Heart right ventricle (tissue), 16 donors: ENCODE measurements around the gene YWHAB. TPM values are rescaled to one million over a fixed set of nuclear protein-coding genes. Genes with fewer than 3 reads are reported as not detected.

Experiments
- ATAC-seq, 8 donors: fragments of 200-7000 bp; cut with Tn5 transposase; one replicate each; pipeline ENCODE4 v1.9.1; 2020; ENCODE audit warnings: mild to moderate bottlenecking in 8 of 8, moderate library complexity in 8 of 8, moderate number of reproducible peaks in 1 of 8
- DNase-seq, 2 donors: peaks; one replicate each; pipeline ENCODE4 v3.0.0-alpha.2; 2020
- H3K27ac ChIP-seq, 10 donors: fragments of 200-600 bp; sonication (generic) in 2 of 10; one replicate each; pipeline versions ENCODE4 v1.5.0 to v1.8.0; 2020 to 2022; ENCODE audit warnings: mild to moderate bottlenecking in 3 of 10
- H3K27me3 ChIP-seq, 7 donors: fragments of 200-600 bp; one replicate each; pipeline ENCODE4 v1.8.0; 2021 to 2022; ENCODE audit warnings: mild to moderate bottlenecking in 2 of 7
- H3K36me3 ChIP-seq, 9 donors: fragments of 200-600 bp; sonication (generic) in 1 of 9; one replicate each; pipeline versions ENCODE4 v1.5.0 to v1.8.0; 2020 to 2022; ENCODE audit warnings: mild to moderate bottlenecking in 2 of 9
- H3K4me1 ChIP-seq, 9 donors: fragments of 200-600 bp; sonication (generic) in 1 of 9; one replicate each; pipeline versions ENCODE4 v1.5.0 to v1.8.0; 2020 to 2022; ENCODE audit warnings: mild to moderate bottlenecking in 4 of 9
- H3K4me3 ChIP-seq, 10 donors: fragments of 200-600 bp; sonication (generic) in 2 of 10; one replicate each; pipeline versions ENCODE4 v1.5.0 to v1.8.0; 2020 to 2022; ENCODE audit warnings: mild to moderate bottlenecking in 7 of 10, moderate library complexity in 2 of 10
- H3K9me3 ChIP-seq, 11 donors: fragments of 200-600 bp in 10 of 11; sonication (generic) in 2 of 11; one replicate each; pipeline versions ENCODE4 v1.5.0 to v1.8.0; 2013 to 2022; ENCODE audit warnings: mild to moderate bottlenecking in 2 of 11, control low read depth in 1 of 11, moderate library complexity in 1 of 11
- WGBS, 2 donors: extraction: QIAGEN DNeasy Blood & Tissue Kit; methylation state at CpG; one replicate each; pipeline ENCODE4 v1.1.7; 2013; ENCODE audit warnings: inconsistent platforms in 1 of 2; 5-methylcytosine and 5-hydroxymethylcytosine counted together
- intact Hi-C, 10 donors: fragments of 100-400 bp; cut with DNase I; formaldehyde crosslinking; loops; one replicate each; pipeline versions ENCODE4 v1.11.1 to v1.14.2; 2022
- polyA plus RNA-seq, 2 donors: library from polyadenylated mRNA; stranded (reverse); fragments of 200-250 nt; gene quantifications; one replicate each; pipeline ENCODE4 v1.2.3, GENCODE V29; 2013
- total RNA-seq, 10 donors: library from RNA; stranded (reverse); fragmentation: NEBNext Ultra II Directional in 3 of 10; extraction: Animal tissue kit (Norgen Biotek cat#: 25700) in 3 of 10; gene quantifications; one replicate each; pipeline versions ENCODE4 v1.2.1 to v1.2.4, GENCODE V29; 2021 to 2023
- TF ChIP-seq, protein P1 (sequence below), 9 donors: fragments of 200-600 bp; sonication (generic) in 2 of 9; IDR thresholded peaks; one replicate each; pipeline versions ENCODE4 v1.5.0 to v1.8.0; 2021 to 2022; ENCODE audit warnings: antibody characterized with exemption in 9 of 9, mild to moderate bottlenecking in 5 of 9, moderate library complexity in 1 of 9
- donor health status: Arrhythmogenic right ventricular cardiomyopathy.
- donor health status: ischemic (EF 13 %, LVEDD 7.1; RV severe dilation, severe dysfunction).
- donor health status: healthy with polysubstance abuse.
- donor health status: DM: no; HTN: yes; CAD: no.
- donor health status: DM: no; HTN: no; CAD: no.
- donor health status: ischemic (EF 25% LVEDD 6.9; RV normal size, moderate dysfunction).
- donor health status: ischemic (EF 25% LVEDD 5.7; RV mildly dilated, moderate dysfunction).
- donor health status: healthy.
- donor health status: DM: yes; HTN: yes; CAD: no.
- donor health status: Ischemic cardiomyopathy.
- donor health status: ischemic (EF 35%, LVEDD 5.7; RV mildly dilated, moderate dysfunction).
- donor health status: nonischemic (EF 11% LVEDD 7.7; RV severe dilation, severe dysfunction).
- donor health status: DM: yes; HTN: yes; CAD: no.
- donor health status: PGD.
- donor health status: ischemic (EF 29% LVEDD 5.4; RV normal size, mild dysfunction).
- donor health status: nonischemic (EF 23%, LVEDD 6.1; RV moderate dilation, normal function).

YWHAB gene
- total and polyA plus RNA-seq, 12 donors: 37.9 to 130 (median 114) TPM

DNA sequence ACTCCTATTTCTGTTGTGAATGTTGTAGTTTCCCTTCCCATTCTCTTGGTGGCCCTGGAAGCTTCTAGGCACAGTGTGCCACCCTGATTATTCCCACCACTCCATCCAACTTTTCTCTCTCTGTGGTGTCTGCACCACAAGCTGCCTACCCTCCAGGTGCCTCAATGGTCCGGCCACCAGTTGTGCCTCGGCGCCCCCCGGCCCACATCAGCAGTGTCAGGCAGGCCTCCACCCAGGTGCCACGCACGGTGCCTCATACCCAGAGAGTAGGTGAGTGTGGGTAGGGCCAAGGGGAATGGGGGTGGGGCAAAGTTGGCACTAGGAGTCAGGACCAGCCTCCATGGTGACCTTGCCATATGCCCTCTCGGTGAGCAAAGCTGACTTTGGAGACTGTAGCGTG lies 47.4 kb downstream of the YWHAB start:
- H3K36me3 ChIP-seq: peaks cover 0 to 47% (median 0%) of the 10 kb centered on the region in 9 donors
- DNase-seq (no peak), ATAC-seq (no peak)
- TF ChIP-seq, protein P1, sequence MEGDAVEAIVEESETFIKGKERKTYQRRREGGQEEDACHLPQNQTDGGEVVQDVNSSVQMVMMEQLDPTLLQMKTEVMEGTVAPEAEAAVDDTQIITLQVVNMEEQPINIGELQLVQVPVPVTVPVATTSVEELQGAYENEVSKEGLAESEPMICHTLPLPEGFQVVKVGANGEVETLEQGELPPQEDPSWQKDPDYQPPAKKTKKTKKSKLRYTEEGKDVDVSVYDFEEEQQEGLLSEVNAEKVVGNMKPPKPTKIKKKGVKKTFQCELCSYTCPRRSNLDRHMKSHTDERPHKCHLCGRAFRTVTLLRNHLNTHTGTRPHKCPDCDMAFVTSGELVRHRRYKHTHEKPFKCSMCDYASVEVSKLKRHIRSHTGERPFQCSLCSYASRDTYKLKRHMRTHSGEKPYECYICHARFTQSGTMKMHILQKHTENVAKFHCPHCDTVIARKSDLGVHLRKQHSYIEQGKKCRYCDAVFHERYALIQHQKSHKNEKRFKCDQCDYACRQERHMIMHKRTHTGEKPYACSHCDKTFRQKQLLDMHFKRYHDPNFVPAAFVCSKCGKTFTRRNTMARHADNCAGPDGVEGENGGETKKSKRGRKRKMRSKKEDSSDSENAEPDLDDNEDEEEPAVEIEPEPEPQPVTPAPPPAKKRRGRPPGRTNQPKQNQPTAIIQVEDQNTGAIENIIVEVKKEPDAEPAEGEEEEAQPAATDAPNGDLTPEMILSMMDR (IDR thresholded peaks at IDR 0.05): no peak
- H3K9me3 ChIP-seq: no peaks in the 10 kb centered on the region
- WGBS, 2 donors: 97 to 98% methylated on average over 8 of the region's 8 CpGs
- intact Hi-C loops: no loop called here
- H3K4me1 ChIP-seq: no peaks in the 10 kb centered on the region
- no peaks in the 10 kb centered on the region for H3K27me3 ChIP-seq
- no peak overlapping the region for H3K27ac ChIP-seq
- H3K4me3 ChIP-seq: no peak overlapping the region

GRCh38 chr20:44936510-44936909 lies 51.0 kb downstream of the YWHAB start:
- H3K36me3 ChIP-seq: peaks cover 0 to 74% (median 0%) of the 10 kb centered on the region in 9 donors
- no peaks in the 10 kb centered on the region for H3K9me3 ChIP-seq
- H3K4me3 ChIP-seq: no peak overlapping the region
- DNase-seq (no peak), ATAC-seq (no peak)
- WGBS, 2 donors: 92 to 96% methylated on average over 10 of the region's 10 CpGs
- H3K27me3 ChIP-seq: no peaks in the 10 kb centered on the region
- H3K27ac ChIP-seq: no peak overlapping the region
- H3K4me1 ChIP-seq: peaks cover 0 to 4% (median 0%) of the 10 kb centered on the region in 9 donors
- intact Hi-C loops: no loop called here
- TF ChIP-seq, protein P1 (IDR thresholded peaks at IDR 0.05): no peak

DNA sequence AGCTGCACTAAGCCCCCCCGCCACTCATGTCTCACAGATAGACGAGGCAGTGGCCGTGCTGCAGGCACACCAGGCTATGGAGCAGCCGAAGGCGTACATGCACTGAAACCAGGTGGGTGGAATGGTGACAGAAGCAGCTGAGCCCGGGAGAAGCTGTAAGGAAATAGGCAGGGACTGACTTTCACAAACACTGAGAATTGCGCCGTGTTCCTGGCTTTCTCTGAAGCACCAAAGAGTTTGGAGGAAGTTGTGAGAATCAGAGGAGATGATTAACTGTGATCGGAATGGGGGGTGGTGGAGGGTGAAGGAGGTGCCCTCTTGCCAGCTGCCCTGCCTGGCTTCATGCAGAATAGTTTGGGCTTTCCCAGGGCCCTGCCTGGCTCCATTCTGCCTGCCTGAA lies 53.1 kb downstream of the YWHAB start:
- no peaks in the 10 kb centered on the region for H3K9me3 ChIP-seq
- DNase-seq (no peak), ATAC-seq (no peak)
- intact Hi-C loops: no loop called here
- H3K27ac ChIP-seq: peak overlapping the region in 2 of 10 donors; percentile 26 to 31
- TF ChIP-seq, protein P1 (IDR thresholded peaks at IDR 0.05): no peak
- 74 to 78% methylated on average over 9 of the region's 9 CpGs for WGBS, 2 donors
- no peak overlapping the region for H3K4me3 ChIP-seq
- no peaks in the 10 kb centered on the region for H3K27me3 ChIP-seq
- H3K4me1 ChIP-seq: peaks cover 0 to 4% (median 0%) of the 10 kb centered on the region in 9 donors
- H3K36me3 ChIP-seq: peaks cover 0 to 79% (median 13%) of the 10 kb centered on the region in 9 donors

DNA sequence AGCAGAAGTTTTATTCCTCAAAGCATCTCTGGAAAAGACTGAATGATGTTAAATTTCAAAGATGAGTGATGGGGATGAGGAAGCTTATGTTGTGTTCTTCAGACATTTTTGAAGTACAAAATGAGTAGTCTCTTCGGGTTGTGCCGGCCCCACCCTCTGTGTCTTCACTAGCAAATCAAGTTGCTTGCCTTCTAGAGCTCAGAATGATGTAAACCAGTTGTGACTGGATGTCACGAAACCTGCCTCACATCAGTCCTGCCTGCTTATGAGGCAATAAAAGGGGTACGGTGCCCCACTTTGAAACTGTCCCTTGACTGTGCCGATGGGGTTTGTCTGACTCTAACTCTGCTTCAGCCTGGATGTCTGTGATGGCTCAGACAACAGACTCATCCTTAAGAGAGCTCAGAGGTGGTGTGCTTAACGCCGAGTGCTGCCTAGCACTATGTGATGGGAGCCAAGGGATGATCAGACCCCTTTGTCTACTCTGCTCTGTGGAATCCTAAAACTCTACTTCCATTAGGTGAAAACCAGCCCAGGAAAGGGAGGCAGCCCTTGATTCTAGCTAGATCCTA lies 55.7 kb downstream of the YWHAB start:
- WGBS, 2 donors: 87 to 88% methylated on average over 7 of the region's 7 CpGs

More for the DNA sequence above, 55.7 kb downstream of the YWHAB start:
- no peak for DNase-seq
- Histone ChIP-seq H3K9me3 (no peaks in the 10 kb centered on the region), H3K4me1 (peaks cover 0 to 10% (median 0%) of the 10 kb centered on the region in 9 donors), H3K4me3 (no peak overlapping the region), H3K27me3 (no peaks in the 10 kb centered on the region), H3K36me3 (peaks cover 0 to 87% (median 19%) of the 10 kb centered on the region in 9 donors), H3K27ac (no peak overlapping the region)
- ATAC-seq: no peak
- intact Hi-C loops: no loop called here
- TF ChIP-seq, protein P1 (IDR thresholded peaks at IDR 0.05): no peak
